K562 (cell line): Measurements from ENCODE around the gene PITPNC1. TPM values are rescaled to one million over a fixed set of nuclear protein-coding genes. Genes with fewer than 3 reads are reported as not detected.

Source experiments
- ATAC-seq: fragments of 200-7000 bp; cut with Tn5 transposase; 3 replicates; pipeline ENCODE4 v1.9.1; 2020; ENCODE audit warnings: moderate library complexity
- BruUV-seq: library from RNA; stranded (reverse); fragments of 400-500 nt; replicated peaks from 2 replicates; lab custom pipeline; 2021; lab: Mats Ljungman, UMichigan
- CTCF ChIA-PET: fragments of 300-600 bp; formaldehyde crosslinking; extraction: SDS; loops from one replicate; lab custom pipeline; 2021; ENCODE audit warnings: low intra/inter-chr PET ratio; lab: Yijun Ruan, JAX
- POLR2A ChIA-PET: fragments of 300-600, 350-650 bp; sonication (Branson Sonifier 250); formaldehyde crosslinking; extraction: SDS; loops from one replicate; lab custom pipeline; 2021; ENCODE audit warnings: antibody characterized with exemption, inconsistent platforms; lab: Yijun Ruan, JAX
- DNase-seq, 4 experiments: peaks; one replicate each; pipeline versions ENCODE4 v3.0.0 to v3.0.0-alpha.2; 2011 to 2018; ENCODE audit warnings: low spot score in 3 of 4, mixed read lengths in 3 of 4; ENCODE audit errors: extremely low read depth in 1 of 4
- FAIRE-seq: peaks from 2 replicates; lab custom pipeline; 2011; peaks lifted over from hg19 to GRCh38; lab: Jason Lieb, UNC
- H2AFZ ChIP-seq: 2 replicates; pipeline ENCODE4 v1.6.0; 2011; ENCODE audit warnings: low read depth, low read length, control low read depth, inconsistent platforms
- H3K27ac ChIP-seq: fragments of 200-600 bp; 3 replicates; pipeline ENCODE4 v1.8.0; 2011; ENCODE audit warnings: low read depth, mild to moderate bottlenecking, control low read depth, inconsistent platforms, low read length, moderate library complexity, mixed read lengths; ENCODE audit errors: extremely low read depth
- H3K27me3 ChIP-seq, 2 experiments: fragments of 300-600 bp in 1 of 2; 2 replicates in 1 of 2; 3 replicates in 1 of 2; pipeline versions ENCODE4 v1.6.0 to v1.8.0; 2011; ENCODE audit warnings: inconsistent platforms in 2 of 2, low read length in 2 of 2, mild to moderate bottlenecking in 1 of 2, mixed read lengths in 1 of 2, moderate library complexity in 1 of 2; ENCODE audit not compliant: control insufficient read depth in 2 of 2, insufficient read depth in 2 of 2
- H3K36me3 ChIP-seq: fragments of 300-600 bp; 3 replicates; pipeline ENCODE4 v1.8.0; 2011; ENCODE audit warnings: mild to moderate bottlenecking, low read length, inconsistent platforms; ENCODE audit not compliant: control insufficient read depth, insufficient read depth
- H3K4me1 ChIP-seq, 2 experiments: fragments of 200-600 bp in 1 of 2; replicated peaks in 1 of 2; 2 replicates in 1 of 2; 3 replicates in 1 of 2; pipeline versions ENCODE4 v1.5.1 to v1.8.0; 2011; ENCODE audit warnings: inconsistent platforms in 2 of 2, low read length in 2 of 2, mild to moderate bottlenecking in 1 of 2, mixed read lengths in 1 of 2, moderate library complexity in 1 of 2; ENCODE audit not compliant: control insufficient read depth in 2 of 2, insufficient read depth in 2 of 2
- H3K4me2 ChIP-seq: 2 replicates; pipeline ENCODE4 v1.6.1; 2011; ENCODE audit warnings: low read length, control low read depth, inconsistent platforms, mixed read lengths; ENCODE audit not compliant: insufficient read depth
- H3K4me3 ChIP-seq: fragments of 200-600 bp; sonication (generic), shearing (Covaris generic); 2 replicates; pipeline ENCODE4 v1.5.1; 2016; ENCODE audit warnings: control low read depth, inconsistent platforms
- H3K79me2 ChIP-seq: fragments of 200-600 bp; 3 replicates; pipeline ENCODE4 v1.8.0; 2011; ENCODE audit warnings: low read length, inconsistent platforms; ENCODE audit not compliant: control insufficient read depth, insufficient read depth
- H3K9ac ChIP-seq, 2 experiments: 2 replicates each; pipeline versions ENCODE4 v1.6.0 to v1.6.1; 2011; ENCODE audit warnings: low read depth in 2 of 2, low read length in 2 of 2, control low read depth in 1 of 2, inconsistent platforms in 1 of 2, mild to moderate bottlenecking in 1 of 2, mixed read lengths in 1 of 2; ENCODE audit not compliant: insufficient read depth in 1 of 2
- H3K9me1 ChIP-seq: one replicate; pipeline ENCODE4 v1.6.0; 2011; ENCODE audit warnings: inconsistent platforms, mild to moderate bottlenecking, low read length, moderate library complexity; ENCODE audit not compliant: control insufficient read depth, insufficient read depth
- H3K9me3 ChIP-seq: replicated peaks from 2 replicates; pipeline ENCODE4 v1.5.1; 2011; ENCODE audit warnings: low read depth, low read length, inconsistent platforms; ENCODE audit not compliant: control insufficient read depth, insufficient read depth
- H4K20me1 ChIP-seq: replicated peaks from 2 replicates; pipeline ENCODE4 v1.6.1; 2011; ENCODE audit warnings: low read length, inconsistent platforms, mixed read lengths; ENCODE audit not compliant: control insufficient read depth, insufficient read depth
- KLF6 ChIP-seq: fragments of 250-450 bp; sonication (Bioruptor Pico); IDR thresholded peaks from 2 replicates; pipeline ENCODE4 v1.4.0; 2020; ENCODE audit warnings: mild to moderate bottlenecking, moderate library complexity, borderline replicate concordance
- POLR3A ChIP-seq: IDR thresholded peaks from 2 replicates; pipeline ENCODE4 v1.6.1; 2011; ENCODE audit warnings: borderline replicate concordance, mild to moderate bottlenecking, moderate library complexity; ENCODE audit not compliant: insufficient read length, insufficient read depth; ENCODE audit errors: extremely low read depth
- RAD51 ChIP-seq: fragments of 450-650 bp; IDR thresholded peaks from 2 replicates; pipeline ENCODE4 v1.7.1; 2016; ENCODE audit warnings: low read depth, mild to moderate bottlenecking, borderline replicate concordance
- XRCC4 ChIP-seq: IDR thresholded peaks from one replicate; pipeline ENCODE4 v1.6.1; 2011; ENCODE audit not compliant: insufficient read depth, insufficient read length; ENCODE audit errors: extremely low read depth
- WGBS: fragments of 100-300 bp; shearing (Covaris generic); methylation state at CpG from one replicate; pipeline ENCODE4 v1.1.6; 2016; ENCODE audit warnings: low coverage, mixed read lengths; ENCODE audit not compliant: insufficient coverage; ENCODE audit errors: missing lambda C conversion rate; 5-methylcytosine and 5-hydroxymethylcytosine counted together
- in situ Hi-C: fragments of 300-500 bp; cut with MboI; formaldehyde crosslinking; loops from 4 replicates; pipeline ENCODE4 v1.15.0; 2018; ENCODE audit warnings: inconsistent platforms, mixed read lengths
- intact Hi-C: fragments of 100-400 bp; cut with micrococcal nuclease; formaldehyde crosslinking; loops from 2 replicates; pipeline ENCODE4 v1.14.2; 2022
- polyA plus RNA-seq, 8 experiments: library from polyadenylated mRNA; depleted of rRNA in 4 of 8; stranded (reverse) in 5 of 8; unstranded in 3 of 8; fragments of >200 nt; fragmentation: Nextera tagmentation in 2 of 8; fragmentation: Illumina TruSeq in 1 of 8; extraction: Ambion mirVana in 2 of 8; extraction: Trizol in 1 of 8; gene quantifications; 2 replicates each; pipeline versions ENCODE4 v1.2.1 to v1.2.3, GENCODE V29; 2011 to 2014; ENCODE audit warnings: inconsistent platforms in 1 of 8, missing spikeins in 1 of 8
- total RNA-seq, 7 experiments: library from RNA; depleted of rRNA in 6 of 7; stranded (reverse); fragments of >200 nt in 6 of 7; fragmentation: Illumina TruSeq in 2 of 7; extraction: Trizol in 2 of 7; gene quantifications; 2 replicates each; pipeline versions ENCODE4 v1.2.1 to v1.2.3, GENCODE V29; 2011 to 2021; ENCODE audit warnings: low replicate concordance in 1 of 7
- TF ChIP-seq, protein P1 (sequence below): fragments of 450-650 bp; IDR thresholded peaks from 2 replicates; pipeline ENCODE4 v1.6.1; 2017; ENCODE audit warnings: antibody characterized with exemption, mild to moderate bottlenecking
- TF ChIP-seq, protein P2 (sequence below): fragments of 450-650 bp; formaldehyde crosslinking; IDR thresholded peaks from 2 replicates; pipeline ENCODE4 v1.4.0; 2020; ENCODE audit warnings: mild to moderate bottlenecking, mixed read lengths
- TF ChIP-seq, protein P3 (sequence below): fragments of 250-450 bp; sonication (Bioruptor Pico); IDR thresholded peaks from 2 replicates; pipeline ENCODE4 v1.9.0; 2021; ENCODE audit warnings: mild to moderate bottlenecking

PITPNC1 gene
- total and polyA plus RNA-seq, 9 of the 15 experiments (the other 6 are each of a cell fraction or from before 2014, with no cell fraction given): 0.11 to 1.1 (median 0.65) TPM

DNA sequence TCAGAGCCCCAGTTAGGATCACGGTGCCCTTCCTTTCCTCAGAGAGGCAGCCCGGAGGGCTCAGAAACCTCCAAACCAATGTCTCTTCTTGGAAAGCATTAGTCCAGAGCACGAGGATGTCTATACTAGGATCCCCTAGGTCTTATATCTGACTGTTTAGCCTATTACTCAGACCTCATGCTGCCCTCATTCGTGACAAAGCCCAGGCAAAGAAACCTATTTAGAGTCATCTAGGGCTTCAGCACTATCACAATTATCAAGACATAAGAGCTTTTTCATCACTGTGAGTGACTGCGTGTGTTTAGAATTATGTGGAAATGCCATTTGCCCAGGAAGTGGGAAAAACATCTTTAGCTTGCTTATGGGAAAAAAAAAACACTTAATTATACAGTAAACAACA, 180.8 kb downstream of the PITPNC1 start:
- no peak for DNase-seq
- Histone ChIP-seq H3K4me2 (no peak overlapping the region), H3K4me3 (no peak overlapping the region), H3K27me3 (peaks cover 5 to 35% of the 10 kb centered on the region in 2 experiments; a peak in 4 of 5 replicates), H3K36me3 (no peaks in the 10 kb centered on the region), H3K9ac (no peak overlapping the region), H3K9me1 (no peaks in the 10 kb centered on the region), H3K9me3 (no peaks in the 10 kb centered on the region), H2AFZ (no peak overlapping the region), H3K27ac (no peak overlapping the region)
- ChIA-PET CTCF (no interaction called here), POLR2A (no interaction called here)
- in situ Hi-C loops (no loop called here), intact Hi-C loops (no loop called here)
- 0% methylated on average over 5 of the region's 5 CpGs for whole genome bisulfite sequencing
- TF ChIP-seq, protein P1, sequence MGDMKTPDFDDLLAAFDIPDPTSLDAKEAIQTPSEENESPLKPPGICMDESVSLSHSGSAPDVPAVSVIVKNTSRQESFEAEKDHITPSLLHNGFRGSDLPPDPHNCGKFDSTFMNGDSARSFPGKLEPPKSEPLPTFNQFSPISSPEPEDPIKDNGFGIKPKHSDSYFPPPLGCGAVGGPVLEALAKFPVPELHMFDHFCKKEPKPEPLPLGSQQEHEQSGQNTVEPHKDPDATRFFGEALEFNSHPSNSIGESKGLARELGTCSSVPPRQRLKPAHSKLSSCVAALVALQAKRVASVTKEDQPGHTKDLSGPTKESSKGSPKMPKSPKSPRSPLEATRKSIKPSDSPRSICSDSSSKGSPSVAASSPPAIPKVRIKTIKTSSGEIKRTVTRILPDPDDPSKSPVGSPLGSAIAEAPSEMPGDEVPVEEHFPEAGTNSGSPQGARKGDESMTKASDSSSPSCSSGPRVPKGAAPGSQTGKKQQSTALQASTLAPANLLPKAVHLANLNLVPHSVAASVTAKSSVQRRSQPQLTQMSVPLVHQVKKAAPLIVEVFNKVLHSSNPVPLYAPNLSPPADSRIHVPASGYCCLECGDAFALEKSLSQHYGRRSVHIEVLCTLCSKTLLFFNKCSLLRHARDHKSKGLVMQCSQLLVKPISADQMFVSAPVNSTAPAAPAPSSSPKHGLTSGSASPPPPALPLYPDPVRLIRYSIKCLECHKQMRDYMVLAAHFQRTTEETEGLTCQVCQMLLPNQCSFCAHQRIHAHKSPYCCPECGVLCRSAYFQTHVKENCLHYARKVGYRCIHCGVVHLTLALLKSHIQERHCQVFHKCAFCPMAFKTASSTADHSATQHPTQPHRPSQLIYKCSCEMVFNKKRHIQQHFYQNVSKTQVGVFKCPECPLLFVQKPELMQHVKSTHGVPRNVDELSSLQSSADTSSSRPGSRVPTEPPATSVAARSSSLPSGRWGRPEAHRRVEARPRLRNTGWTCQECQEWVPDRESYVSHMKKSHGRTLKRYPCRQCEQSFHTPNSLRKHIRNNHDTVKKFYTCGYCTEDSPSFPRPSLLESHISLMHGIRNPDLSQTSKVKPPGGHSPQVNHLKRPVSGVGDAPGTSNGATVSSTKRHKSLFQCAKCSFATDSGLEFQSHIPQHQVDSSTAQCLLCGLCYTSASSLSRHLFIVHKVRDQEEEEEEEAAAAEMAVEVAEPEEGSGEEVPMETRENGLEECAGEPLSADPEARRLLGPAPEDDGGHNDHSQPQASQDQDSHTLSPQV: no peak
- TF ChIP-seq, protein P2, sequence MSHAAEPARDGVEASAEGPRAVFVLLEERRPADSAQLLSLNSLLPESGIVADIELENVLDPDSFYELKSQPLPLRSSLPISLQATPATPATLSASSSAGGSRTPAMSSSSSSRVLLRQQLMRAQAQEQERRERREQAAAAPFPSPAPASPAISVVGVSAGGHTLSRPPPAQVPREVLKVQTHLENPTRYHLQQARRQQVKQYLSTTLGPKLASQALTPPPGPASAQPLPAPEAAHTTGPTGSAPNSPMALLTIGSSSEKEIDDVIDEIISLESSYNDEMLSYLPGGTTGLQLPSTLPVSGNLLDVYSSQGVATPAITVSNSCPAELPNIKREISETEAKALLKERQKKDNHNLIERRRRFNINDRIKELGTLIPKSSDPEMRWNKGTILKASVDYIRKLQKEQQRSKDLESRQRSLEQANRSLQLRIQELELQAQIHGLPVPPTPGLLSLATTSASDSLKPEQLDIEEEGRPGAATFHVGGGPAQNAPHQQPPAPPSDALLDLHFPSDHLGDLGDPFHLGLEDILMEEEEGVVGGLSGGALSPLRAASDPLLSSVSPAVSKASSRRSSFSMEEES (CRISPR knock-in tag): no peak
- TF ChIP-seq POLR3A: no peak
- TF ChIP-seq KLF6 (CRISPR knock-in tag): no peak
- TF ChIP-seq XRCC4: no peak
- no peak for TF ChIP-seq RAD51
- TF ChIP-seq, protein P3, sequence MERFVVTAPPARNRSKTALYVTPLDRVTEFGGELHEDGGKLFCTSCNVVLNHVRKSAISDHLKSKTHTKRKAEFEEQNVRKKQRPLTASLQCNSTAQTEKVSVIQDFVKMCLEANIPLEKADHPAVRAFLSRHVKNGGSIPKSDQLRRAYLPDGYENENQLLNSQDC (CRISPR knock-in tag): no peak
- TF ChIP-seq, all 486 proteins: peak for 0
- Histone ChIP-seq H3K79me2 (no peaks in the 10 kb centered on the region), H3K4me1 (no peaks in the 10 kb centered on the region; a peak in 1 of 5 replicates), H4K20me1 (no peaks in the 10 kb centered on the region)
- no TSS peak for BruUV-seq
- ATAC-seq (no peak), FAIRE-seq (no peak)
